DMS53 treated with DMSO at 0.1 percent for 48 hours (cell line): ENCODE results near the gene ARFGEF3.
A peak's percentile ranks its signal among the peaks of the same experiment; 100 is the strongest.
"Not testable (repeated sequence)": the region's sequence is repeated elsewhere in the genome, so short reads cannot be mapped to it uniquely, and the experiment has no call there.

Experiments used
- DNase-seq: peaks from one replicate; lab custom pipeline; 2025; ENCODE audit not compliant: unreplicated experiment; lab: John Stamatoyannopoulos, UW

Gene ARFGEF3

GRCh38 chr6:138206862-138207261, 45.1 kb downstream of the ARFGEF3 start:
- no peak for DNase-seq

GRCh38 chr6:138211048-138211581, 49.4 kb downstream of the ARFGEF3 start:
- DNase-seq = no peak

GRCh38 chr6:138211601-138212000, 49.9 kb downstream of the ARFGEF3 start:
- DNase-seq = no peak

- not testable (repeated sequence) for DNase-seq
Measured at GRCh38 chr6:138212530-138212929, 50.8 kb downstream of the ARFGEF3 start.

GRCh38 chr6:138215093-138215782, 53.5 kb downstream of the ARFGEF3 start:
- no peak for DNase-seq

- DNase-seq = no peak
Measured at GRCh38 chr6:138218449-138218848, 56.7 kb downstream of the ARFGEF3 start, which contains the start of gene PBOV1. Gene PBOV1 (minus strand): TSS chr6:138218491. CDS start chr6:138218395, 96 bp downstream.

GRCh38 chr6:138219398-138219797, 57.7 kb downstream of the ARFGEF3 start:
- no peak for DNase-seq

GRCh38 chr6:138219901-138220300, 58.2 kb downstream of the ARFGEF3 start:
- no peak for DNase-seq

GRCh38 chr6:138222901-138223546, 61.3 kb downstream of the ARFGEF3 start:
- DNase-seq = peak; percentile 90

- no peak for DNase-seq
Measured at GRCh38 chr6:138225953-138226352, 64.2 kb downstream of the ARFGEF3 start.

- DNase-seq = no peak
Measured at GRCh38 chr6:138226700-138227315, 65.1 kb downstream of the ARFGEF3 start.

- DNase-seq = peak; percentile 96
Measured at GRCh38 chr6:138227316-138227781, 65.6 kb downstream of the ARFGEF3 start.

- DNase-seq = no peak
Measured at GRCh38 chr6:138229072-138229471, 67.3 kb downstream of the ARFGEF3 start.

GRCh38 chr6:138229663-138230179, 68.0 kb downstream of the ARFGEF3 start:
- no peak for DNase-seq

- no peak for DNase-seq
Measured at GRCh38 chr6:138230221-138230620, 68.5 kb downstream of the ARFGEF3 start.

GRCh38 chr6:138230759-138231380, 69.1 kb downstream of the ARFGEF3 start:
- DNase-seq = no peak

- DNase-seq = peak; percentile 95
Measured at GRCh38 chr6:138231381-138231886, 69.7 kb downstream of the ARFGEF3 start.

- DNase-seq = no peak
Measured at GRCh38 chr6:138234363-138234762, 72.6 kb downstream of the ARFGEF3 start.

GRCh38 chr6:138235205-138235604, 73.5 kb downstream of the ARFGEF3 start:
- no peak for DNase-seq

- no peak for DNase-seq
Measured at GRCh38 chr6:138235693-138236092, 74.0 kb downstream of the ARFGEF3 start.

GRCh38 chr6:138237463-138237862, 75.7 kb downstream of the ARFGEF3 start:
- no peak for DNase-seq
